ENCODE data around the gene JAK3. TPM values are rescaled to one million over a fixed set of nuclear protein-coding genes. Genes with fewer than 3 reads are reported as not detected.

JAK3 gene
- total RNA-seq, 1 donor from 2014 or later, result 10.8 TPM

- Histone ChIP-seq H3K4me1 (no peaks in the 10 kb centered on the region), H3K27me3 (no peaks in the 10 kb centered on the region), H3K4me3 (no peak overlapping the region), H3K36me3 (no peaks in the 10 kb centered on the region), H3K9me3 (no peaks in the 10 kb centered on the region), H3K27ac (no peak overlapping the region)
- TF ChIP-seq POLR2A (IDR thresholded peaks at IDR 0.05), result no peak
- TF ChIP-seq CTCF (IDR thresholded peaks at IDR 0.05), result no peak
- intact Hi-C loops (cut with DNase I), result no loop called here
- no peak for DNase-seq (ENCODE audit: extremely low spot score in 2 of 2)
Measured at GRCh38 chr19:17886515-17886914, 38.7 kb upstream of the JAK3 start.

- intact Hi-C loops (cut with DNase I), result no loop called here
- Histone ChIP-seq H3K27me3 (no peaks in the 10 kb centered on the region), H3K27ac (no peak overlapping the region), H3K4me1 (no peaks in the 10 kb centered on the region), H3K36me3 (no peaks in the 10 kb centered on the region), H3K4me3 (no peak overlapping the region), H3K9me3 (no peaks in the 10 kb centered on the region)
- TF ChIP-seq POLR2A (IDR thresholded peaks at IDR 0.05) (no peak), POLR2AphosphoS5 (IDR thresholded peaks at IDR 0.05; ENCODE audit: insufficient read depth in 1 of 2, low read depth in 1 of 2) (no peak), CTCF (IDR thresholded peaks at IDR 0.05) (no peak)
- no peak for DNase-seq (ENCODE audit: extremely low spot score in 2 of 2)
Measured at GRCh38 chr19:17883627-17884410, 36.0 kb upstream of the JAK3 start.

GRCh38 chr19:17881701-17882100 is 33.9 kb upstream of the JAK3 start:
- intact Hi-C loops (cut with DNase I), result no loop called here
- no peaks in the 10 kb centered on the region for H3K36me3 ChIP-seq
- no peaks in the 10 kb centered on the region for H3K9me3 ChIP-seq
- TF ChIP-seq CTCF (IDR thresholded peaks at IDR 0.05), result no peak
- no peak for TF ChIP-seq POLR2A (IDR thresholded peaks at IDR 0.05)
- no peak for DNase-seq (ENCODE audit: extremely low spot score in 2 of 2)
- H3K4me3 ChIP-seq, result no peak overlapping the region
- no peaks in the 10 kb centered on the region for H3K27me3 ChIP-seq
- no peak overlapping the region for H3K27ac ChIP-seq
- H3K4me1 ChIP-seq, result no peaks in the 10 kb centered on the region

- intact Hi-C loops (cut with DNase I), result no loop called here
- Histone ChIP-seq H3K4me1 (no peaks in the 10 kb centered on the region), H3K36me3 (no peaks in the 10 kb centered on the region), H3K27ac (no peak overlapping the region), H3K4me3 (no peak overlapping the region), H3K9me3 (no peaks in the 10 kb centered on the region), H3K27me3 (no peaks in the 10 kb centered on the region)
- no peak for TF ChIP-seq POLR2A (IDR thresholded peaks at IDR 0.05)
- TF ChIP-seq CTCF (IDR thresholded peaks at IDR 0.05), result no peak
- no peak for TF ChIP-seq POLR2AphosphoS5 (IDR thresholded peaks at IDR 0.05; ENCODE audit: insufficient read depth in 1 of 2, low read depth in 1 of 2)
- DNase-seq (ENCODE audit: extremely low spot score in 2 of 2), result no peak
Measured at GRCh38 chr19:17879466-17879865, 31.7 kb upstream of the JAK3 start.

- H3K36me3 ChIP-seq, result no peaks in the 10 kb centered on the region
- no peak overlapping the region for H3K4me3 ChIP-seq
- peaks cover 5% of the 10 kb centered on the region for H3K27me3 ChIP-seq
- intact Hi-C loops (cut with DNase I), result no loop called here
- H3K9me3 ChIP-seq, result no peaks in the 10 kb centered on the region
- no peak for TF ChIP-seq CTCF (IDR thresholded peaks at IDR 0.05)
- no peak for TF ChIP-seq POLR2A (IDR thresholded peaks at IDR 0.05)
- TF ChIP-seq POLR2AphosphoS5 (IDR thresholded peaks at IDR 0.05; ENCODE audit: insufficient read depth in 1 of 2, low read depth in 1 of 2), result no peak
- no peak for DNase-seq (ENCODE audit: extremely low spot score in 2 of 2)
- peaks cover 11% of the 10 kb centered on the region for H3K4me1 ChIP-seq
- H3K27ac ChIP-seq, result no peak overlapping the region
Measured at GRCh38 chr19:17877696-17878095, 29.9 kb upstream of the JAK3 start.

Measured in vagina (tissue), 2 donors.